Activated CD4-positive, alpha-beta T cell treated with anti-CD3 and anti-CD28 coated beads for 36 hours (primary cell): ENCODE measurements around the gene GRID1. TPM values are rescaled to one million over a fixed set of nuclear protein-coding genes. Genes with fewer than 3 reads are reported as not detected.

Experiments used
- ATAC-seq: fragments of 200-7000 bp; cut with Tn5 transposase; one replicate; pipeline ENCODE4 v1.10.0; 2021; ENCODE audit warnings: mild to moderate bottlenecking, moderate library complexity
- CTCF ChIA-PET: fragments of 350-600 bp; sonication (Branson Sonifier 250); formaldehyde crosslinking; loops from one replicate; lab custom pipeline; 2021; ENCODE audit warnings: antibody characterized with exemption; lab: Charles Lee
- POLR2A ChIA-PET: fragments of 350-600 bp; sonication (Branson Sonifier 250); formaldehyde crosslinking; loops from one replicate; lab custom pipeline; 2021; ENCODE audit warnings: antibody characterized with exemption, inconsistent platforms; lab: Charles Lee
- DNase-seq: peaks from one replicate; pipeline ENCODE4 v3.0.0-alpha.2; 2020
- H3K27ac Mint-ChIP-seq: one replicate; pipeline ENCODE4 v1.8.0; 2021; ENCODE audit warnings: mixed read lengths
- H3K27me3 Mint-ChIP-seq: one replicate; pipeline ENCODE4 v1.8.0; 2021; ENCODE audit warnings: mixed read lengths
- H3K36me3 Mint-ChIP-seq: one replicate; pipeline ENCODE4 v1.8.0; 2021; ENCODE audit warnings: low read depth, mixed read lengths
- H3K4me1 Mint-ChIP-seq: one replicate; pipeline ENCODE4 v1.8.0; 2021; ENCODE audit warnings: mixed read lengths
- H3K4me3 Mint-ChIP-seq: one replicate; pipeline ENCODE4 v1.8.0; 2021; ENCODE audit warnings: mild to moderate bottlenecking, moderate library complexity, mixed read lengths
- H3K9me3 Mint-ChIP-seq: one replicate; pipeline ENCODE4 v1.8.0; 2021; ENCODE audit warnings: low read depth, mixed read lengths
- intact Hi-C, 2 experiments: fragments of 100-400 bp; cut with DNase I in 1 of 2; cut with micrococcal nuclease in 1 of 2; formaldehyde crosslinking; loops; one replicate each; pipeline versions ENCODE4 v1.14.2 to v1.15.1; 2022 to 2024; cut with DNase I, micrococcal nuclease
- total RNA-seq, 2 experiments: library from RNA; stranded (reverse); gene quantifications; one replicate each; pipeline ENCODE4 v1.2.3, GENCODE V29; 2021

GRID1 gene
- total RNA-seq, 2 experiments from 2014 or later: not detected

DNA sequence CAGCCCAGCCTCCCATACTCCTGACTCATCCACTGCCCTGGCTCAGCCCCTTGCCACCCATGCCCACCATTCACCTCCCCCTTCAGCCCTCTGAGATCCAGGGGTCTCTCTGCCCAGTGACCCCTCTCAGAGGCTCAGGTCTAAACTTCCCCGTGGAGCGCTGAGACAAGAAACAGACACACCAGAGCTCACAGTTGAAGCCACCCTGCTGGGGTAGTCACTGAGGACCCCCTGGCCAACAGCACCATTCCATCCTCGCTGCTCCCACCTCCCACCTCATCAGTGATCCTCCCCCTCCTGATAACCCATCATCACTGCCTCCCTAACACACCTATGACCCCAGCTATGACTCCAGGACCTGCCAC lies 100.7 kb downstream of the GRID1 start:
- H3K4me3 Mint-ChIP-seq: no peak overlapping the region

GRCh38 chr10:86265236-86265894 lies 101.2 kb downstream of the GRID1 start:
- ChIA-PET CTCF (interaction anchor here (0.6 kb wide), 1 partner anchor 161 kb away, joined by 3 read pairs; no protein-coding TSS in a partner anchor), POLR2A (no interaction called here)

More for the DNA sequence above, 100.7 kb downstream of the GRID1 start:
- ATAC-seq (no peak), DNase-seq (no peak)
- intact Hi-C loops: no loop called here
- POLR2A ChIA-PET: no interaction called here
- H3K27ac Mint-ChIP-seq: no peak overlapping the region
- CTCF ChIA-PET: no interaction called here
- H3K27me3 Mint-ChIP-seq: peaks cover 29% of the 10 kb centered on the region
- H3K36me3 Mint-ChIP-seq: no peaks in the 10 kb centered on the region
- H3K9me3 Mint-ChIP-seq: no peaks in the 10 kb centered on the region
- H3K4me1 Mint-ChIP-seq: no peaks in the 10 kb centered on the region

GRCh38 chr10:86264481-86265231 lies 101.9 kb downstream of the GRID1 start:
- ChIA-PET CTCF (interaction anchor here (0.6 kb wide), 1 partner anchor 161 kb away, joined by 3 read pairs; no protein-coding TSS in a partner anchor), POLR2A (interaction anchor here (1.1 kb wide), 1 partner anchor 14 kb away, joined by 4 read pairs; no protein-coding TSS in a partner anchor)
- intact Hi-C loops: loop anchor here (5.0 kb wide), 2 partner anchors 113 to 323 kb away; no protein-coding TSS in a partner anchor
- Mint-ChIP-seq H3K4me3 (no peak overlapping the region), H3K4me1 (no peaks in the 10 kb centered on the region), H3K27me3 (peaks cover 29% of the 10 kb centered on the region), H3K9me3 (no peaks in the 10 kb centered on the region), H3K36me3 (no peaks in the 10 kb centered on the region), H3K27ac (no peak overlapping the region)
- DNase-seq (no peak), ATAC-seq (no peak)

More at GRCh38 chr10:86265236-86265894, 101.2 kb downstream of the GRID1 start:
- ATAC-seq (no peak), DNase-seq (no peak)
- Mint-ChIP-seq H3K9me3 (no peaks in the 10 kb centered on the region), H3K4me3 (no peak overlapping the region), H3K27me3 (peaks cover 29% of the 10 kb centered on the region), H3K27ac (no peak overlapping the region), H3K36me3 (no peaks in the 10 kb centered on the region), H3K4me1 (no peaks in the 10 kb centered on the region)
- intact Hi-C loops: no loop called here

GRCh38 chr10:86263907-86264306 lies 102.7 kb downstream of the GRID1 start:
- H3K27me3 Mint-ChIP-seq: peaks cover 29% of the 10 kb centered on the region
- ATAC-seq: no peak
- H3K27ac Mint-ChIP-seq: no peak overlapping the region

GRCh38 chr10:86263209-86263608 lies 103.4 kb downstream of the GRID1 start:
- peaks cover 29% of the 10 kb centered on the region for H3K27me3 Mint-ChIP-seq
- intact Hi-C loops: loop anchor here (5.0 kb wide), 2 partner anchors 114 to 324 kb away; no protein-coding TSS in a partner anchor
- POLR2A ChIA-PET: interaction anchor here (1.1 kb wide), 1 partner anchor 15 kb away, joined by 4 read pairs; no protein-coding TSS in a partner anchor
- H3K27ac Mint-ChIP-seq: no peak overlapping the region
- no peak for ATAC-seq
- no peaks in the 10 kb centered on the region for H3K4me1 Mint-ChIP-seq
- H3K4me3 Mint-ChIP-seq: no peak overlapping the region
- H3K9me3 Mint-ChIP-seq: no peaks in the 10 kb centered on the region
- CTCF ChIA-PET: no interaction called here
- no peak for DNase-seq
- no peaks in the 10 kb centered on the region for H3K36me3 Mint-ChIP-seq

More at GRCh38 chr10:86263907-86264306, 102.7 kb downstream of the GRID1 start:
- intact Hi-C loops: loop anchor here (5.0 kb wide), 2 partner anchors 113 to 323 kb away; no protein-coding TSS in a partner anchor
- DNase-seq: no peak
- H3K4me1 Mint-ChIP-seq: no peaks in the 10 kb centered on the region
- ChIA-PET CTCF (no interaction called here), POLR2A (interaction anchor here (1.1 kb wide), 1 partner anchor 14 kb away, joined by 4 read pairs; no protein-coding TSS in a partner anchor)
- H3K36me3 Mint-ChIP-seq: no peaks in the 10 kb centered on the region
- no peak overlapping the region for H3K4me3 Mint-ChIP-seq
- no peaks in the 10 kb centered on the region for H3K9me3 Mint-ChIP-seq

DNA sequence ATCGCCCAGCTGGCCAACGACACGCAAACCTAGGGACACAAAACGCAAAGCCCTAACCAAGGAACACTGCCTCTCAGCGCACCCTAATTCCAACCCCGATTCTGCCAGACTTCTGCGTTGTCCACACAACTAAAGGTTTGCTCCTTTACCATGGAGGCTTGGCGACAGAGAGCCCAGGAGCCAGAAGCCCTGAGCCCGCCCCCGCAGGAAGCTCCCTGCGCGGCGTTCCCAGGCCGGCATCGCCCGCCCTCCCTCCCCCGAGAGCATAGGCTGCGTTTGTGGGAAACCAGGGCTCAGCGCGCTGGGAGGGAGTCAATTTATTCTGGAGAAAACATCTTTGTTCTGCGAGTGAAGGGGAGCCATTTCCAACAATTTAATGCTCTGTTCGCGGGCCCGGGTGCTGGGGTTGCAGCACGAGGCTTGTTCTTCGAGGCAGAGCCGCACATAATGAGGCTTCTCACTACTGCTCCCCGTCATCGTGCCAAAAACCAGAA lies 103.9 kb downstream of the GRID1 start:
- no peak overlapping the region for H3K27ac Mint-ChIP-seq
- ATAC-seq (no peak), DNase-seq (no peak)
- H3K9me3 Mint-ChIP-seq: no peaks in the 10 kb centered on the region
- no peaks in the 10 kb centered on the region for H3K36me3 Mint-ChIP-seq
- ChIA-PET CTCF (interaction anchor here (0.6 kb wide), 1 partner anchor 100 kb away, joined by 3 read pairs; no protein-coding TSS in a partner anchor), POLR2A (no interaction called here)
- H3K4me3 Mint-ChIP-seq: no peak overlapping the region
- peaks cover 28% of the 10 kb centered on the region for H3K27me3 Mint-ChIP-seq
- no peaks in the 10 kb centered on the region for H3K4me1 Mint-ChIP-seq
- intact Hi-C loops: loop anchor here (1.0 to 5.0 kb wide), 3 partner anchors 115 to 325 kb away; no protein-coding TSS in a partner anchor

DNA sequence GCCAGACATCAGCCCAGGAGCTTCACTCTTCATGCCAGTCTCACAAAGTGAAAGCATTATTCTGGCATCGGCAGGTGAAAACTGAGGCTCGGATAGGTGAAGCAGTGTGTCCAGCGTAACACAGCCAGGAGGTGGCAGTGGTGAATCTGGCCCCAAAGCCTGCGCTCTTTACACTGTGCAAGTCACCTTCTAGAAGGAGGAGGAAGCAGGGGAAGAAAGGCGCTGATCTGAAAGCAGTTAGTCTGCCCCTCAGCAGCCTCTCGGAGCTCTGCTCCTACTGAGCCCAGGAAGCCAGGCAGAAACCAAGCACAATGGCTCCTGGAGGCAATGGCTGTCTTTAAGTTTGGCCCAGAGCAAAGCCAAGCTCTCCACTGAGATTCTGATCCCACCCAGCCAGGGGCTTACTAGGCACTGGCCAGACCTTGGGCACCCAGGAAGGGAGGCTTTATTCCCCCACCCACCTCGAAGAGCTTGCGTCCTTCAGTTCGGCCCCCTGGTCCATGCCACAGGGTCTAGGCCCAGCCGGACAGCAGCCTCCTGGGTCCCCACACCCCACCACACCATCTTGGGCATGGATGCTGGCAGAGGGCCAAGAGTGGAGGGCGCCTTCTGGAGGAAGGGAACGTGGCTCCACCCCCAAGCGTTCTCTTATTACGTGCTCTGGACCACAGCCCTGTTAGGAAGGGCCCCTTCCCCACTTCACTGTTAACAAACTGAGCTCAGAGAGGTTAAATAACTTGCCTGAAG lies 104.5 kb downstream of the GRID1 start:
- no peaks in the 10 kb centered on the region for H3K36me3 Mint-ChIP-seq
- ChIA-PET POLR2A (no interaction called here), CTCF (interaction anchor here (0.6 to 0.7 kb wide), 2 partner anchors 66 to 101 kb away, joined by 3 read pairs; no protein-coding TSS in a partner anchor)
- H3K4me3 Mint-ChIP-seq: no peak overlapping the region
- H3K27me3 Mint-ChIP-seq: peaks cover 27% of the 10 kb centered on the region
- ATAC-seq (peak; percentile 72), DNase-seq (peak; percentile 43)
- H3K27ac Mint-ChIP-seq: no peak overlapping the region
- intact Hi-C loops: loop anchor here (1.0 to 5.0 kb wide), 3 partner anchors 115 to 325 kb away; no protein-coding TSS in a partner anchor
- H3K9me3 Mint-ChIP-seq: no peaks in the 10 kb centered on the region
- no peaks in the 10 kb centered on the region for H3K4me1 Mint-ChIP-seq

- Mint-ChIP-seq H3K4me1 (no peaks in the 10 kb centered on the region), H3K27me3 (peaks cover 27% of the 10 kb centered on the region), H3K27ac (no peak overlapping the region), H3K36me3 (no peaks in the 10 kb centered on the region), H3K9me3 (no peaks in the 10 kb centered on the region), H3K4me3 (no peak overlapping the region)
- intact Hi-C loops: loop anchor here (5.0 kb wide), 2 partner anchors 116 to 326 kb away; no protein-coding TSS in a partner anchor
- ChIA-PET CTCF (interaction anchor here (0.7 kb wide), 1 partner anchor 65 kb away, joined by 3 read pairs; no protein-coding TSS in a partner anchor), POLR2A (no interaction called here)
- ATAC-seq (no peak), DNase-seq (no peak)
Measured at GRCh38 chr10:86261470-86261869, 105.1 kb downstream of the GRID1 start.

GRCh38 chr10:86260564-86260963 lies 106.0 kb downstream of the GRID1 start:
- no peak for ATAC-seq
- CTCF ChIA-PET: no interaction called here
- intact Hi-C loops: loop anchor here (5.0 kb wide), 2 partner anchors 117 to 327 kb away; no protein-coding TSS in a partner anchor

GRCh38 chr10:86259901-86260562 lies 106.6 kb downstream of the GRID1 start:
- ChIA-PET POLR2A (no interaction called here), CTCF (no interaction called here)
- Mint-ChIP-seq H3K27ac (no peak overlapping the region), H3K4me1 (no peaks in the 10 kb centered on the region), H3K4me3 (no peak overlapping the region), H3K36me3 (no peaks in the 10 kb centered on the region), H3K27me3 (peaks cover 16% of the 10 kb centered on the region), H3K9me3 (no peaks in the 10 kb centered on the region)
- no peak for ATAC-seq
- DNase-seq: no peak
- intact Hi-C loops: loop anchor here (5.0 kb wide), 2 partner anchors 117 to 327 kb away; no protein-coding TSS in a partner anchor

More at GRCh38 chr10:86260564-86260963, 106.0 kb downstream of the GRID1 start:
- no peaks in the 10 kb centered on the region for H3K9me3 Mint-ChIP-seq
- no peak overlapping the region for H3K4me3 Mint-ChIP-seq
- H3K27ac Mint-ChIP-seq: no peak overlapping the region
- no peak for DNase-seq
- H3K36me3 Mint-ChIP-seq: no peaks in the 10 kb centered on the region
- H3K27me3 Mint-ChIP-seq: peaks cover 19% of the 10 kb centered on the region
- no peaks in the 10 kb centered on the region for H3K4me1 Mint-ChIP-seq
- POLR2A ChIA-PET: no interaction called here
